H1 (cell line): ENCODE data around the gene NTMT1. TPM values are rescaled to one million over a fixed set of nuclear protein-coding genes. Genes with fewer than 3 reads are reported as not detected.

Experiments
- EZH2 ChIP-seq: fragments of 200-600 bp; sonication (generic); IDR thresholded peaks from 2 replicates; pipeline ENCODE4 v1.7.1; 2012; ENCODE audit warnings: low read depth, mild to moderate bottlenecking, moderate library complexity, low read length, inconsistent platforms; ENCODE audit not compliant: severe bottlenecking
- NANOG ChIP-seq: IDR thresholded peaks from 2 replicates; pipeline ENCODE4 v1.6.1; 2011; ENCODE audit warnings: low read length, low read depth, mild to moderate bottlenecking, inconsistent platforms; ENCODE audit not compliant: insufficient read depth, poor library complexity, severe bottlenecking
- SIRT6 ChIP-seq: IDR thresholded peaks from one replicate; pipeline ENCODE4 v1.7.1; 2012; ENCODE audit warnings: low read length, inconsistent platforms
- polyA plus RNA-seq, 7 experiments: library from polyadenylated mRNA; depleted of rRNA in 3 of 7; stranded (reverse) in 5 of 7; unstranded in 2 of 7; fragments of >200 nt in 5 of 7; fragments of 200-250 nt in 2 of 7; gene quantifications; 1 replicate in 5 of 7; 2 replicates in 1 of 7; 4 replicates in 1 of 7; pipeline versions ENCODE4 v1.2.1 to v1.2.3, GENCODE V29; 2011 to 2013; ENCODE audit warnings: missing spikeins in 2 of 7, mixed read lengths in 2 of 7
- total RNA-seq: library from RNA; stranded (reverse); fragmentation: NEBNext Ultra II Directional; extraction: Animal tissue kit (Norgen Biotek cat#: 25700); gene quantifications from 2 replicates; pipeline ENCODE4 v1.2.1, GENCODE V29; 2021

The NTMT1 gene
- total and polyA plus RNA-seq, 2 of the 8 experiments (the other 6 are each of a cell fraction or from before 2014, with no cell fraction given), result 66.8 to 70.2 TPM

DNA sequence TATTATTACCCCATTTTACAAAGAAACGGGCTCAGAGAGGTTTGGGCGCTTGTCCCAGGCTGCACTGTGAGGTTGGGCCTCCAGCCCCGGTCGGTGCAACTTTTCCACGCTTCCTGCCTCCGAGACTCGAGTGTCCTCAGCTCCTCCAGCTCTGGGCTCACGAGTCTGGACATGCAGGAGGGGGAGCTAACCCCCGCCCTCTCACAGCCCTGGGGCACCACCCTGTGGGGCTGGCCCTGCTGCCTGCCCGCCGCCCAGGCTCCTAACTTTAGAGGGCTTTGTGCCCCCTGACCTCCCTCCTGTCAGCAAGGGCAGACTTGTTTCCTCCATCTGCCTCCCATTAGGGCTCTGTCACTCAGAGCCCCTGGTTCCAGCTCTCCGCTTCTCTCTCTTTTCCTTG is 20.3 kb downstream of the NTMT1 start (continued):
- no peak for TF ChIP-seq NANOG
- no peak for TF ChIP-seq EZH2
- TF ChIP-seq SIRT6, result no peak
- TF ChIP-seq, all 59 proteins: peak for 0
